Endothelial cell of umbilical vein (primary cell): ENCODE measurements around the gene NLE1. TPM values are rescaled to one million over a fixed set of nuclear protein-coding genes. Genes with fewer than 3 reads are reported as not detected.
A peak's percentile ranks its signal among the peaks of the same experiment; 100 is the strongest.

Experiments used
- BruUV-seq: library from RNA; stranded (reverse); fragments of 400-500 nt; replicated peaks from 2 replicates; lab custom pipeline; 2021; lab: Mats Ljungman, UMichigan
- CTCF ChIA-PET: fragments of 300-600, 350-600 bp; sonication (Branson Sonifier 250); formaldehyde crosslinking; loops from one replicate; lab custom pipeline; 2021; ENCODE audit warnings: antibody characterized with exemption, inconsistent platforms; lab: Charles Lee
- POLR2A ChIA-PET: fragments of 300-600, 350-600 bp; sonication (Branson Sonifier 250); formaldehyde crosslinking; loops from one replicate; lab custom pipeline; 2021; ENCODE audit warnings: antibody characterized with exemption, inconsistent platforms; lab: Charles Lee
- DNase-seq: peaks from one replicate; pipeline ENCODE4 v3.0.0-alpha.2; 2011; ENCODE audit warnings: low read depth, low spot score
- FAIRE-seq: peaks from 2 replicates; lab custom pipeline; 2011; peaks lifted over from hg19 to GRCh38; lab: Jason Lieb, UNC
- H2AFZ ChIP-seq: 2 replicates; pipeline ENCODE4 v1.6.0; 2012; ENCODE audit warnings: low read depth, low read length, control low read depth, inconsistent platforms
- H3K27ac ChIP-seq: 2 replicates; pipeline ENCODE4 v1.5.1; 2011; ENCODE audit warnings: low read depth, mild to moderate bottlenecking, control low read depth, low read length, moderate library complexity; ENCODE audit not compliant: insufficient read depth
- H3K27me3 ChIP-seq, 2 experiments: 2 replicates each; pipeline versions ENCODE4 v1.6.0 to v1.6.1; 2011; ENCODE audit warnings: low read length in 2 of 2, mixed read lengths in 1 of 2; ENCODE audit not compliant: control insufficient read depth in 2 of 2, insufficient read depth in 2 of 2
- H3K36me3 ChIP-seq, 2 experiments: 2 replicates in 1 of 2; 3 replicates in 1 of 2; pipeline ENCODE4 v1.5.1; 2011; ENCODE audit warnings: low read length in 2 of 2, mild to moderate bottlenecking in 1 of 2, moderate library complexity in 1 of 2; ENCODE audit not compliant: control insufficient read depth in 2 of 2, insufficient read depth in 2 of 2; ENCODE audit errors: extremely low read depth in 1 of 2
- H3K4me1 ChIP-seq: 3 replicates; pipeline ENCODE4 v1.5.1; 2011; ENCODE audit warnings: mild to moderate bottlenecking, low read length; ENCODE audit not compliant: control insufficient read depth, insufficient read depth; ENCODE audit errors: extremely low read depth
- H3K4me2 ChIP-seq: 2 replicates; pipeline ENCODE4 v1.6.1; 2011; ENCODE audit warnings: low read length, control low read depth, mixed read lengths; ENCODE audit not compliant: insufficient read depth
- H3K4me3 ChIP-seq, 3 experiments: fragments of 200-600 bp in 1 of 3; sonication (generic), shearing (Covaris generic) in 1 of 3; replicated peaks in 1 of 3; 2 replicates each; pipeline ENCODE4 v1.5.1; 2011 to 2016; ENCODE audit warnings: control low read depth in 3 of 3, low read length in 3 of 3, mild to moderate bottlenecking in 2 of 3, inconsistent platforms in 1 of 3, low read depth in 1 of 3, moderate library complexity in 1 of 3; ENCODE audit not compliant: insufficient read depth in 1 of 3
- H3K79me2 ChIP-seq: 2 replicates; pipeline ENCODE4 v1.6.0; 2012; ENCODE audit warnings: low read length, inconsistent platforms; ENCODE audit not compliant: control insufficient read depth, insufficient read depth
- H3K9ac ChIP-seq: replicated peaks from 2 replicates; pipeline ENCODE3; 2011; ENCODE audit warnings: low read length, control low read depth; ENCODE audit not compliant: insufficient read depth; ENCODE audit errors: extremely low read depth
- H3K9me1 ChIP-seq: replicated peaks from 3 replicates; pipeline ENCODE4 v1.6.0; 2011; ENCODE audit warnings: mild to moderate bottlenecking, low read length; ENCODE audit not compliant: control insufficient read depth, insufficient read depth; ENCODE audit errors: extremely low read depth
- H3K9me3 ChIP-seq: replicated peaks from 2 replicates; pipeline ENCODE4 v1.5.1; 2012; ENCODE audit warnings: low read length, inconsistent platforms; ENCODE audit not compliant: control insufficient read depth, insufficient read depth
- H4K20me1 ChIP-seq: replicated peaks from 2 replicates; pipeline ENCODE3; 2011; ENCODE audit warnings: mild to moderate bottlenecking, low read length; ENCODE audit not compliant: control insufficient read depth, insufficient read depth; ENCODE audit errors: extremely low read depth
- EZH2 ChIP-seq: IDR thresholded peaks from 2 replicates; pipeline ENCODE4 v1.6.1; 2012; ENCODE audit warnings: borderline replicate concordance, low read depth, mild to moderate bottlenecking, moderate library complexity, low read length, inconsistent platforms; ENCODE audit not compliant: severe bottlenecking
- FOS ChIP-seq: IDR thresholded peaks from 2 replicates; pipeline ENCODE4 v1.6.1; 2011; ENCODE audit warnings: mild to moderate bottlenecking, low read length, moderate library complexity, borderline replicate concordance; ENCODE audit not compliant: insufficient read depth
- GATA2 ChIP-seq: IDR thresholded peaks from 2 replicates; pipeline ENCODE4 v1.7.0; 2011; ENCODE audit warnings: low read depth, mild to moderate bottlenecking, moderate library complexity, mixed read lengths, low read length; ENCODE audit not compliant: insufficient read length, insufficient read depth
- JUN ChIP-seq: IDR thresholded peaks from 2 replicates; pipeline ENCODE4 v1.6.1; 2011; ENCODE audit warnings: borderline replicate concordance, low read depth; ENCODE audit not compliant: insufficient read length, insufficient read depth
- MAX ChIP-seq: IDR thresholded peaks from 2 replicates; pipeline ENCODE4 v1.6.1; 2011; ENCODE audit not compliant: insufficient read depth, insufficient read length
- MYC ChIP-seq: IDR thresholded peaks from one replicate; pipeline ENCODE4 v1.6.1; 2011; ENCODE audit warnings: mild to moderate bottlenecking, low read depth, low read length
- POLR2A ChIP-seq: IDR thresholded peaks from 2 replicates; pipeline ENCODE4 v1.6.1; 2012; ENCODE audit warnings: low read depth, mild to moderate bottlenecking, control low read depth, low read length
- POLR2AphosphoS5 ChIP-seq: IDR thresholded peaks from 2 replicates; pipeline ENCODE4 v1.6.1; 2012; ENCODE audit warnings: low read depth, mild to moderate bottlenecking, control low read depth, low read length, moderate library complexity; ENCODE audit not compliant: insufficient read depth
- dilution Hi-C: fragments of 300-500 bp; cut with MboI; formaldehyde crosslinking; loops from one replicate; pipeline ENCODE4 v1.15.0; 2019; ENCODE audit warnings: low sequenced_read_pairs; ENCODE audit not compliant: extremely low pct_ligation_motif_present
- intact Hi-C: fragments of 100-400 bp; cut with micrococcal nuclease; formaldehyde crosslinking; loops from one replicate; pipeline ENCODE4 v1.10.0; 2022
- polyA plus RNA-seq, 4 experiments: library from polyadenylated mRNA; depleted of rRNA in 3 of 4; stranded (reverse) in 3 of 4; unstranded in 1 of 4; fragments of >200 nt; gene quantifications; 2 replicates each; pipeline versions ENCODE4 v1.2.1 to v1.2.3, GENCODE V29; 2011 to 2012; ENCODE audit warnings: missing spikeins in 1 of 4
- total RNA-seq: library from RNA; stranded (reverse); gene quantifications from 2 replicates; pipeline ENCODE4 v1.2.3, GENCODE V29; 2021
- TF ChIP-seq, protein P1 (sequence below), 2 donors: IDR thresholded peaks; 1 replicate in 1 of 2; 2 replicates in 1 of 2; pipeline ENCODE4 v1.5.1; 2011; ENCODE audit warnings: low read length in 2 of 2, mild to moderate bottlenecking in 2 of 2, moderate library complexity in 2 of 2, control low read depth in 1 of 2, inconsistent platforms in 1 of 2, low read depth in 1 of 2; ENCODE audit not compliant: insufficient read depth in 1 of 2; ENCODE audit errors: extremely low read depth in 1 of 2

Gene NLE1
- total and polyA plus RNA-seq, 2 donors (not counting 3 experiments of a cell fraction or from before 2014, with no cell fraction given): 19.1 to 22.8 TPM

GRCh38 chr17:35087731-35088355 lies 54.3 kb downstream of the NLE1 start:
- Histone ChIP-seq H2AFZ (peak overlapping the region; percentile 1), H3K9me1 (no peaks in the 10 kb centered on the region), H3K36me3 (no peaks in the 10 kb centered on the region), H3K27me3 (no peaks in the 10 kb centered on the region), H3K4me2 (peak overlapping the region; percentile 82), H4K20me1 (no peaks in the 10 kb centered on the region), H3K4me3 (peak overlapping the region; percentile 65 to 81 (median 71)), H3K27ac (peak overlapping the region; percentile 69), H3K4me1 (peaks cover 26% of the 10 kb centered on the region), H3K79me2 (peaks cover 40% of the 10 kb centered on the region), H3K9ac (peak overlapping the region; percentile 78), H3K9me3 (no peaks in the 10 kb centered on the region)
- intact Hi-C loops: no loop called here
- POLR2A ChIA-PET: interaction anchor here (0.6 kb wide), 1 partner anchor 695 kb away, joined by 4 read pairs; no protein-coding TSS in a partner anchor
- FAIRE-seq: peak; percentile 24
- TSS peak; percentile 13 for BruUV-seq
- CTCF ChIA-PET: interaction anchor here (0.7 to 1.6 kb wide), 4 partner anchors 24 to 88 kb away, joined by 3 to 6 read pairs (median 4); partner anchors contain the start of gene RFFL
- dilution Hi-C loops: no loop called here
- TF ChIP-seq EZH2 (no peak), FOS (no peak), JUN (no peak), MYC (no peak), POLR2A (no peak), GATA2 (no peak), MAX (no peak), POLR2AphosphoS5 (no peak)
- TF ChIP-seq, protein P1, sequence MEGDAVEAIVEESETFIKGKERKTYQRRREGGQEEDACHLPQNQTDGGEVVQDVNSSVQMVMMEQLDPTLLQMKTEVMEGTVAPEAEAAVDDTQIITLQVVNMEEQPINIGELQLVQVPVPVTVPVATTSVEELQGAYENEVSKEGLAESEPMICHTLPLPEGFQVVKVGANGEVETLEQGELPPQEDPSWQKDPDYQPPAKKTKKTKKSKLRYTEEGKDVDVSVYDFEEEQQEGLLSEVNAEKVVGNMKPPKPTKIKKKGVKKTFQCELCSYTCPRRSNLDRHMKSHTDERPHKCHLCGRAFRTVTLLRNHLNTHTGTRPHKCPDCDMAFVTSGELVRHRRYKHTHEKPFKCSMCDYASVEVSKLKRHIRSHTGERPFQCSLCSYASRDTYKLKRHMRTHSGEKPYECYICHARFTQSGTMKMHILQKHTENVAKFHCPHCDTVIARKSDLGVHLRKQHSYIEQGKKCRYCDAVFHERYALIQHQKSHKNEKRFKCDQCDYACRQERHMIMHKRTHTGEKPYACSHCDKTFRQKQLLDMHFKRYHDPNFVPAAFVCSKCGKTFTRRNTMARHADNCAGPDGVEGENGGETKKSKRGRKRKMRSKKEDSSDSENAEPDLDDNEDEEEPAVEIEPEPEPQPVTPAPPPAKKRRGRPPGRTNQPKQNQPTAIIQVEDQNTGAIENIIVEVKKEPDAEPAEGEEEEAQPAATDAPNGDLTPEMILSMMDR (IDR thresholded peaks at IDR 0.05; ENCODE audit: extremely low read depth in 1 of 2, insufficient read depth in 1 of 2, low read depth in 1 of 2, low read length in 2 of 2): no peak
- no peak for DNase-seq
